ENCODE results near the gene THRAP3. TPM values are rescaled to one million over a fixed set of nuclear protein-coding genes. Genes with fewer than 3 reads are reported as not detected.

Gene THRAP3
- total and polyA plus RNA-seq, 2 experiments from 2014 or later, result 127 to 161 TPM

GRCh38 chr1:36179220-36179600 is 45.0 kb upstream of the THRAP3 start:
- peak overlapping the region; percentile 60 for H3K27ac Mint-ChIP-seq
- peaks cover 31% of the 10 kb centered on the region for H3K36me3 Mint-ChIP-seq (ENCODE audit: low read depth)
- H3K27me3 Mint-ChIP-seq (ENCODE audit: insufficient read depth, low read depth, poor library complexity), result peaks cover 11% of the 10 kb centered on the region
- H3K4me1 ChIP-seq (ENCODE audit: insufficient read depth), result peaks cover 35% of the 10 kb centered on the region
- peak overlapping the region; percentile 69 for H3K4me2 ChIP-seq
- DNase-seq (ENCODE audit: low spot score) (no peak), ATAC-seq (no peak)
- H3K9me2 ChIP-seq (ENCODE audit: insufficient read depth), result no peaks in the 10 kb centered on the region
- H4K20me1 ChIP-seq (replicated peaks; ENCODE audit: insufficient read depth), result peaks cover 8% of the 10 kb centered on the region
- no peaks in the 10 kb centered on the region for H3K9me3 Mint-ChIP-seq
- peak overlapping the region; percentile 70 for H3K4me3 Mint-ChIP-seq
- 0 out of 2 replicates have a peak, but pooled peaks cover 19% of the 10 kb centered on the region for H3F3A ChIP-seq (replicated peaks; ENCODE audit: low read depth)
- no peak overlapping the region for H3K27ac ChIP-seq (ENCODE audit: low read depth)
- peaks cover 20% of the 10 kb centered on the region for H3K27me3 ChIP-seq (ENCODE audit: insufficient read depth)
- no peaks in the 10 kb centered on the region for H3K79me2 ChIP-seq (replicated peaks; ENCODE audit: insufficient read depth)
- peaks cover 50% of the 10 kb centered on the region for H3K4me1 Mint-ChIP-seq
- H2AFZ ChIP-seq, result no peak overlapping the region
- H3K4me3 ChIP-seq, result peak overlapping the region; percentile 75; the same call in 1 of the 2 replicates
- TF ChIP-seq EZH2phosphoT487 (IDR thresholded peaks at IDR 0.05; ENCODE audit: unreplicated experiment) (no peak), ZNF462 (CRISPR knock-in tag; IDR thresholded peaks at IDR 0.05) (no peak), ZNF114 (CRISPR knock-in tag; IDR thresholded peaks at IDR 0.05) (no peak), ZNF331 (CRISPR knock-in tag; IDR thresholded peaks at IDR 0.05; ENCODE audit: low read depth) (no peak), REST (IDR thresholded peaks at IDR 0.05; ENCODE audit: unreplicated experiment) (no peak), JUNB (IDR thresholded peaks at IDR 0.05; ENCODE audit: unreplicated experiment) (no peak), EZH2 (IDR thresholded peaks at IDR 0.05; ENCODE audit: low read depth, unreplicated experiment) (no peak), NANOG (IDR thresholded peaks at IDR 0.05; ENCODE audit: borderline replicate concordance) (no peak), CREB1 (CRISPR knock-in tag; IDR thresholded peaks at IDR 0.05; ENCODE audit: low read depth) (no peak), ETS1 (IDR thresholded peaks at IDR 0.05) (no peak), STAT1 (IDR thresholded peaks at IDR 0.05; ENCODE audit: unreplicated experiment) (no peak), POLR2AphosphoS5 (IDR thresholded peaks at IDR 0.05; ENCODE audit: low read depth) (no peak), CTCF (conservative IDR thresholded peaks at IDR 0.05; ENCODE audit: low read depth in 2 of 2) (no peak)
- H3K36me3 ChIP-seq (ENCODE audit: insufficient read depth), result 0 out of 2 replicates have a peak, but pooled peaks cover 4% of the 10 kb centered on the region
